ENCODE results near the gene GM2A. TPM values are rescaled to one million over a fixed set of nuclear protein-coding genes. Genes with fewer than 3 reads are reported as not detected.

GM2A gene
- total and polyA plus RNA-seq, 2 of the 8 experiments (the other 6 are each of a cell fraction or from before 2014, with no cell fraction given): 18.5 to 32.2 TPM

DNA sequence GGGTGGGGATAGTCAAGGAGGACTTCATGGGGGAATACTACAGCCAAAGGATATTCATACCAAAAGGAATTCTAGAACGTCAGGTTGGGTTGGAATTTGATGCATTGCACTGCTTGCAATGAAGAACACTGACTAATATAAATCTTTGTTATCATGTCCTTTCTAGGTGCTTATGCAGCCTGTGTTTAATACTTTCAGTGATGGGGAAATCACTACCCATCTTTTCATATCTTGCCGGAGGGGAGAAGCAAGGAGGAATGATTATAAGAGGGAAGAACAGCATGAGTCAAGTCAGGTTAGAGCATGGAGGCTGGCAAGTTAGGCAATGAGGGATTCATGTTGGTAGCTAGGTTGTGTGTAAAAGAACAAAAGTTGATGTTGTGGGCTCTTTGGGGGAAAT, 24.0 kb upstream of the GM2A start:
- CTCF ChIA-PET (ENCODE audit: partially characterized antibody): interaction anchor here (1.0 to 4.8 kb wide), 3 partner anchors 11 to 88 kb away, joined by 3 to 75 read pairs (median 7); no protein-coding TSS in a partner anchor
- TF ChIP-seq POU5F1 (IDR thresholded peaks at IDR 0.05; ENCODE audit: low read depth, low read length): no peak
- no peak for TF ChIP-seq RNF2 (IDR thresholded peaks at IDR 0.05; ENCODE audit: borderline replicate concordance, low read depth, low read length, missing control alignments, poor library complexity, severe bottlenecking)
- no peak for TF ChIP-seq RAD21 (IDR thresholded peaks at IDR 0.05 in 1 of 2, conservative IDR thresholded peaks at IDR 0.05 in 1 of 2; ENCODE audit: low read depth in 2 of 2, low read length in 2 of 2)
- TF ChIP-seq FOSL1 (IDR thresholded peaks at IDR 0.05; ENCODE audit: insufficient read depth, low read depth, low read length): no peak
- TF ChIP-seq SRF (IDR thresholded peaks at IDR 0.05; ENCODE audit: low read depth, low read length): no peak
- no peak for TF ChIP-seq TBP (IDR thresholded peaks at IDR 0.05; ENCODE audit: low read depth, low read length)
- no peak for TF ChIP-seq NRF1 (IDR thresholded peaks at IDR 0.05; ENCODE audit: low read depth, low read length)
- no peak for TF ChIP-seq EP300 (IDR thresholded peaks at IDR 0.05; ENCODE audit: borderline replicate concordance in 1 of 2, low read depth in 2 of 2, low read length in 2 of 2)
- no peak for TF ChIP-seq SIX5 (IDR thresholded peaks at IDR 0.05; ENCODE audit: low read depth, low read length)
- no peak for TF ChIP-seq SP2 (IDR thresholded peaks at IDR 0.05; ENCODE audit: low read length)
- TF ChIP-seq CTBP2 (IDR thresholded peaks at IDR 0.05; ENCODE audit: borderline replicate concordance, insufficient read depth, insufficient read length, low read length): no peak
- no peak for TF ChIP-seq JUN (IDR thresholded peaks at IDR 0.05; ENCODE audit: low read depth, low read length)
- TF ChIP-seq CHD2 (IDR thresholded peaks at IDR 0.05; ENCODE audit: low read length): no peak
- no peak for TF ChIP-seq BRCA1 (IDR thresholded peaks at IDR 0.05; ENCODE audit: low read depth, low read length)

More for the DNA sequence above, 24.0 kb upstream of the GM2A start:
- Histone ChIP-seq H3K4me3 (ENCODE audit: extremely low read depth in 1 of 4, insufficient read depth in 2 of 4, low read depth in 3 of 4, low read length in 4 of 4) (no peak overlapping the region), H3K27ac (ENCODE audit: low read depth, low read length) (no peak overlapping the region), H3K9ac (replicated peaks in 1 of 4; ENCODE audit: extremely low read depth in 1 of 4, low read depth in 3 of 4, low read length in 3 of 4) (no peak overlapping the region), H3K56ac (replicated peaks; ENCODE audit: insufficient read length, low read depth, low read length) (no peak overlapping the region), H3K4me2 (ENCODE audit: insufficient read depth in 1 of 2, low read depth in 2 of 2, low read length in 2 of 2) (no peak overlapping the region), H3K79me1 (ENCODE audit: low read depth, low read length) (no peaks in the 10 kb centered on the region), H2AK5ac (ENCODE audit: low read depth, low read length) (no peak overlapping the region), H4K5ac (ENCODE audit: insufficient read length, low read depth, low read length) (no peak overlapping the region), H3K9me3 (ENCODE audit: insufficient read depth in 2 of 2, low read depth in 1 of 2, low read length in 1 of 2) (no peaks in the 10 kb centered on the region), H4K91ac (replicated peaks; ENCODE audit: insufficient read length, low read length) (no peak overlapping the region), H3K79me2 (ENCODE audit: control insufficient read depth in 1 of 2, insufficient read depth in 2 of 2, low read length in 2 of 2) (no peaks in the 10 kb centered on the region), H3K36me3 (ENCODE audit: control insufficient read depth in 2 of 4, insufficient read depth in 4 of 4, low read length in 3 of 4) (no peaks in the 10 kb centered on the region), H2AFZ (ENCODE audit: low read length) (no peak overlapping the region), H2BK5ac (ENCODE audit: low read depth, low read length) (no peak overlapping the region), H2BK120ac (replicated peaks; ENCODE audit: low read depth, low read length) (no peak overlapping the region), H3K14ac (ENCODE audit: insufficient read length) (no peak overlapping the region), H2BK15ac (ENCODE audit: low read length) (no peak overlapping the region), H4K20me1 (replicated peaks in 1 of 2; ENCODE audit: control insufficient read depth in 1 of 2, insufficient read depth in 2 of 2, low read length in 2 of 2) (no peaks in the 10 kb centered on the region), H3K4ac (replicated peaks; ENCODE audit: insufficient read length, low read depth, low read length) (no peak overlapping the region), H3K4me1 (replicated peaks in 1 of 4; ENCODE audit: control insufficient read depth in 3 of 4, insufficient read depth in 4 of 4, low read length in 3 of 4) (peaks cover 0 to 3% (median 0%) of the 10 kb centered on the region in 4 experiments; a peak in 2 of 7 replicates), H3K23ac (ENCODE audit: insufficient read length) (no peak overlapping the region), H3K23me2 (ENCODE audit: low read depth, low read length) (no peaks in the 10 kb centered on the region), H3K27me3 (replicated peaks in 1 of 4; ENCODE audit: control insufficient read depth in 3 of 4, extremely low read depth in 1 of 4, insufficient read depth in 3 of 4, low read length in 3 of 4) (no peaks in the 10 kb centered on the region), H3K18ac (ENCODE audit: extremely low read depth, low read length) (no peak overlapping the region), H2BK12ac (ENCODE audit: low read depth, low read length) (no peak overlapping the region), H2BK20ac (ENCODE audit: low read length) (no peak overlapping the region), H4K8ac (ENCODE audit: extremely low read depth, insufficient read depth, low read length) (no peak overlapping the region)
- POLR2A ChIA-PET (ENCODE audit: partially characterized antibody): interaction anchor here (0.6 to 1.9 kb wide), 2 partner anchors 10 to 103 kb away, joined by 3 to 7 read pairs; no protein-coding TSS in a partner anchor
- no peak for FAIRE-seq
- WGBS, 2 experiments (ENCODE audit: extremely low coverage in 1 of 2, insufficient coverage in 1 of 2, insufficient read length in 1 of 2, insufficient replicate concordance in 2 of 2, low coverage in 1 of 2, low lambda C conversion rate in 2 of 2, missing lambda C conversion rate in 1 of 2): 88% methylated on average over 2 of the region's 2 CpGs; no CpG with 5 or more reads in 1 of the 2 experiments
- no peak for DNase-seq (ENCODE audit: low read depth in 1 of 2, low spot score in 2 of 2)
